ENCODE results near the gene ENTPD6. TPM values are rescaled to one million over a fixed set of nuclear protein-coding genes. Genes with fewer than 3 reads are reported as not detected.
A peak's percentile ranks its signal among the peaks of the same experiment; 100 is the strongest.

Gene ENTPD6
- total RNA-seq, 2 donors from 2014 or later = 77.1 to 93.6 TPM

- peaks cover 3% of the 10 kb centered on the region for H3K36me3 ChIP-seq (ENCODE audit: control insufficient read depth, insufficient read depth, low read length)
- TF ChIP-seq CTCF (conservative IDR thresholded peaks at IDR 0.05) = no peak
- Mint-ChIP-seq H3K4me1 (peaks cover 49% of the 10 kb centered on the region), H3K9me3 (peaks cover 5% of the 10 kb centered on the region), H3K27me3 (ENCODE audit: insufficient read depth) (peaks cover 10% of the 10 kb centered on the region), H3K4me3 (peak within 1 kb of the TSS; percentile 76), H3K27ac (peak within 1 kb of the TSS; percentile 94), H3K36me3 (ENCODE audit: low read depth) (peaks cover 5% of the 10 kb centered on the region)
- peaks cover 7% of the 10 kb centered on the region for H3K9me3 ChIP-seq (ENCODE audit: control insufficient read depth, low read length)
- peak within 1 kb of the TSS; percentile 84 for H3K27ac ChIP-seq (ENCODE audit: low read depth, low read length)
- H3K9ac ChIP-seq (ENCODE audit: extremely low read depth, low read length, poor library complexity, severe bottlenecking) = peak within 1 kb of the TSS; percentile 73
- DNase-seq = peak; percentile 92
- H3K4me3 ChIP-seq (ENCODE audit: low read length) = peak within 1 kb of the TSS; percentile 99
- H3K4me1 ChIP-seq (ENCODE audit: control insufficient read depth, insufficient read depth, low read length) = no peaks in the 10 kb centered on the region
- no peaks in the 10 kb centered on the region for H3K27me3 ChIP-seq (ENCODE audit: control insufficient read depth, insufficient read depth, low read length, poor library complexity, severe bottlenecking)
- 0 to 1% methylated on average over 39 to 113 of the region's 113 CpGs for WGBS, 2 experiments (ENCODE audit: insufficient coverage in 1 of 2, insufficient read length in 1 of 2)
These were observed 52.7 kb downstream of the ENTPD6 start, which contains the start of gene PYGB for GRCh38 chr20:25247956-25248785. TSS of gene PYGB (plus strand) at chr20:25248085. CDS start at chr20:25248179, 94 bp downstream.

GRCh38 chr20:25248786-25249172, 53.3 kb downstream of the ENTPD6 start:
- H3K9me3 Mint-ChIP-seq = peaks cover under 1% of the 10 kb centered on the region
- H3K4me3 Mint-ChIP-seq = peak overlapping the region; percentile 76
- Histone ChIP-seq H3K4me3 (ENCODE audit: low read length) (peak overlapping the region; percentile 99), H3K36me3 (ENCODE audit: control insufficient read depth, insufficient read depth, low read length) (peaks cover 7% of the 10 kb centered on the region), H3K9me3 (ENCODE audit: control insufficient read depth, low read length) (peaks cover under 1% of the 10 kb centered on the region), H3K4me1 (ENCODE audit: control insufficient read depth, insufficient read depth, low read length) (no peaks in the 10 kb centered on the region), H3K27me3 (ENCODE audit: control insufficient read depth, insufficient read depth, low read length, poor library complexity, severe bottlenecking) (no peaks in the 10 kb centered on the region), H3K27ac (ENCODE audit: low read depth, low read length) (peak overlapping the region; percentile 84), H3K9ac (ENCODE audit: extremely low read depth, low read length, poor library complexity, severe bottlenecking) (peak overlapping the region; percentile 73)
- 3 to 7% methylated on average over 5 of the region's 6 CpGs for WGBS, 2 experiments (ENCODE audit: insufficient coverage in 1 of 2, insufficient read length in 1 of 2)
- no peak for DNase-seq
- H3K27ac Mint-ChIP-seq = peak overlapping the region; percentile 79
- H3K36me3 Mint-ChIP-seq (ENCODE audit: low read depth) = peaks cover 5% of the 10 kb centered on the region
- H3K4me1 Mint-ChIP-seq = peaks cover 49% of the 10 kb centered on the region
- H3K27me3 Mint-ChIP-seq (ENCODE audit: insufficient read depth) = peaks cover 5% of the 10 kb centered on the region
- no peak for TF ChIP-seq CTCF (conservative IDR thresholded peaks at IDR 0.05)

- Mint-ChIP-seq H3K36me3 (ENCODE audit: low read depth) (peaks cover 5% of the 10 kb centered on the region), H3K27ac (no peak overlapping the region)
- H3K9ac ChIP-seq (ENCODE audit: extremely low read depth, low read length, poor library complexity, severe bottlenecking) = peak overlapping the region; percentile 73
These were observed 53.9 kb downstream of the ENTPD6 start for GRCh38 chr20:25249198-25249931.

More at GRCh38 chr20:25249198-25249931, 53.9 kb downstream of the ENTPD6 start:
- no peaks in the 10 kb centered on the region for H3K9me3 ChIP-seq (ENCODE audit: control insufficient read depth, low read length)
- peaks cover 5% of the 10 kb centered on the region for H3K27me3 Mint-ChIP-seq (ENCODE audit: insufficient read depth)
- no peak overlapping the region for H3K27ac ChIP-seq (ENCODE audit: low read depth, low read length)
- peaks cover 51% of the 10 kb centered on the region for H3K4me1 Mint-ChIP-seq
- DNase-seq = no peak
- TF ChIP-seq CTCF (conservative IDR thresholded peaks at IDR 0.05) = no peak
- H3K9me3 Mint-ChIP-seq = no peaks in the 10 kb centered on the region
- peaks cover 9% of the 10 kb centered on the region for H3K36me3 ChIP-seq (ENCODE audit: control insufficient read depth, insufficient read depth, low read length)
- no peaks in the 10 kb centered on the region for H3K4me1 ChIP-seq (ENCODE audit: control insufficient read depth, insufficient read depth, low read length)
- H3K4me3 Mint-ChIP-seq = peak overlapping the region; percentile 76
- 77 to 82% methylated on average over 8 of the region's 9 CpGs for WGBS, 2 experiments (ENCODE audit: insufficient coverage in 1 of 2, insufficient read length in 1 of 2)
- H3K4me3 ChIP-seq (ENCODE audit: low read length) = peak overlapping the region; percentile 99
- H3K27me3 ChIP-seq (ENCODE audit: control insufficient read depth, insufficient read depth, low read length, poor library complexity, severe bottlenecking) = no peaks in the 10 kb centered on the region

Data from endodermal cell (in vitro differentiated cells).